Iris pigment epithelial cell (primary cell): Measurements from ENCODE around the gene CFAP45.

Experiments used
- DNase-seq: peaks from one replicate; pipeline ENCODE4 v3.0.0-alpha.2; 2011; ENCODE audit warnings: low read depth

The CFAP45 gene, protein sequence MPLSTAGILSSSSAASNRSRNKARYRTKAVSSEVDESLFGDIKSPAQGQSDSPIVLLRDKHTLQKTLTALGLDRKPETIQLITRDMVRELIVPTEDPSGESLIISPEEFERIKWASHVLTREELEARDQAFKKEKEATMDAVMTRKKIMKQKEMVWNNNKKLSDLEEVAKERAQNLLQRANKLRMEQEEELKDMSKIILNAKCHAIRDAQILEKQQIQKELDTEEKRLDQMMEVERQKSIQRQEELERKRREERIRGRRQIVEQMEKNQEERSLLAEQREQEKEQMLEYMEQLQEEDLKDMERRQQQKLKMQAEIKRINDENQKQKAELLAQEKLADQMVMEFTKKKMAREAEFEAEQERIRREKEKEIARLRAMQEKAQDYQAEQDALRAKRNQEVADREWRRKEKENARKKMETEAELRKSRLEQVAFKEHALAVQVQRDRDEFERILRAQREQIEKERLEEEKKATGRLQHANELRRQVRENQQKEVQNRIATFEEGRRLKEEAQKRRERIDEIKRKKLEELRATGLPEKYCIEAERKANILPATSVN

GRCh38 chr1:159900086-159900680 lies at the start of gene CFAP45:
Gene CFAP45, minus strand, starts transcription at chr1:159900165. Its CDS starts 67 bp downstream, at chr1:159900098.
- peak; percentile 84 for DNase-seq

GRCh38 chr1:159949123-159949522 lies 49.2 kb upstream of the CFAP45 start:
- no peak for DNase-seq

GRCh38 chr1:159947942-159948341 lies 48.0 kb upstream of the CFAP45 start:
- no peak for DNase-seq

- DNase-seq, result no peak
These were observed 46.5 kb upstream of the CFAP45 start for GRCh38 chr1:159946242-159947187.

- DNase-seq, result peak; percentile 59
These were observed 45.7 kb upstream of the CFAP45 start, which contains the start of gene IGSF9 for GRCh38 chr1:159945483-159946241. Gene IGSF9, minus strand, starts transcription at chr1:159945613. Its CDS starts 2,159 bp downstream, at chr1:159943454.

- no peak for DNase-seq
These were observed 44.9 kb upstream of the CFAP45 start for GRCh38 chr1:159944623-159945455.

DNA sequence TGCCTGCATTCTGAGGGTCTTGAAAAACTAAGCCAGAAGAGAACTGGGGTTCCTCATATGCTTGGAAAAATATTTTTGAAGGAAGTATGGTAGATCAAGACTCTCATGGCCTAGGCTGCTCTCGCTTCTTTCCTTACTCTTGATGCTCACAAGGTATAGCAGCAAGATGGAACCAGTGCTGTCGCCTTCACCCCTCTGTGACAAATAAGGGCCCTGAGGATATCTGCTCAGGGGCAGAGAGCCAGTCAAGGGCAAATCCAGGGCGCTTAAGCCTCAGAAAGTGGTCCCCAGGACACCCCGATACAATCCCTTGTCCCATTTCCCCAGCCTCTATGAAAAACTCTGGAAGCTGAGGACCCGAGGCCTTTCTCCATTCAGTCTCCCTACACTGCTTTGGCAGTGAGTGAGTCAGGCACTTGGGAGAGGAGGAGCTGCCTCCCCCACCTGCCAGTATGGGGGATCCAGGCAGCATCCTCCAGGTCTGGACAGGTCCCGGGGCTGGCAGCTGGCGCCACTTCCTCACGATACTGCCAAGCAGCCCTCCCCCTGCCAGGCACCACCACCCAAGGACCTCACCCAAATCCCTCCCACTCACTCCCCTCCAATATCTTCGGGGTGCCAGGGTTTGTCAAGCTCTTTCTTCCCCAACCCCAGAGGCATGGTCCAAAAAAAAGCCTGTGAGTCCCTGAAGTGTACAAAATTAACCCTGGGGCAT lies 44.1 kb upstream of the CFAP45 start:
- no peak for DNase-seq

GRCh38 chr1:159943278-159943640 lies 43.3 kb upstream of the CFAP45 start:
- DNase-seq, result no peak

DNA sequence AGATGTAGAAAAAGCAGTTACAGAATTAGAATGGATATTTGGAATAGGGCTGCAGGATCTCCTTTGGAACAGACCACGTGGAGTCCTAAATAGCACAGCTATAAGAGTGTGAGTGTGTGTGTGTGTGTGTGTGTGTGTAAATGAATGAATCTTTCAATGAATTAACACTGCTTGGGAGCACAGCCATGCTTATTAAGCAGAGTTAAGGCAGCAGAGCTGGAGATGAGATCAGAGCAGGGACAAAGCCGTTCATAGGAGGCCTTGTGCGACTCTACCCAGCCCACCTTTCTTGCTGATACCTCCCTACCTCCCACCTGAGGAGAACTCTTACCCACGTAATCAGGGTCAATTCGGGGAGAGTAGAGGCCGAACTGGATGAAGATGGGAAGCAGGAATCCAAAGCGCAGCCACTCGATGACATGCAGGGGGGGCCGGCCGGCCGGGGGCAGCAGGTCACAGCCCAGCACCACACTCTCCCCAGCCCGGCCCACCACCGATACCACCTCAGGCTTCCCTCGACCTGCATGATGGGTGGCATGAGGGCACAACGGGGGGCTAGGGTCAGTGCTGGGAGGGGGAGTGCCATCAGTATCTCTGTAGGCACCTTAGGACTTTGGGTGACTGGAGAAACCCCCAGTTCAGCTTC lies 42.8 kb upstream of the CFAP45 start:
- DNase-seq, result no peak

DNA sequence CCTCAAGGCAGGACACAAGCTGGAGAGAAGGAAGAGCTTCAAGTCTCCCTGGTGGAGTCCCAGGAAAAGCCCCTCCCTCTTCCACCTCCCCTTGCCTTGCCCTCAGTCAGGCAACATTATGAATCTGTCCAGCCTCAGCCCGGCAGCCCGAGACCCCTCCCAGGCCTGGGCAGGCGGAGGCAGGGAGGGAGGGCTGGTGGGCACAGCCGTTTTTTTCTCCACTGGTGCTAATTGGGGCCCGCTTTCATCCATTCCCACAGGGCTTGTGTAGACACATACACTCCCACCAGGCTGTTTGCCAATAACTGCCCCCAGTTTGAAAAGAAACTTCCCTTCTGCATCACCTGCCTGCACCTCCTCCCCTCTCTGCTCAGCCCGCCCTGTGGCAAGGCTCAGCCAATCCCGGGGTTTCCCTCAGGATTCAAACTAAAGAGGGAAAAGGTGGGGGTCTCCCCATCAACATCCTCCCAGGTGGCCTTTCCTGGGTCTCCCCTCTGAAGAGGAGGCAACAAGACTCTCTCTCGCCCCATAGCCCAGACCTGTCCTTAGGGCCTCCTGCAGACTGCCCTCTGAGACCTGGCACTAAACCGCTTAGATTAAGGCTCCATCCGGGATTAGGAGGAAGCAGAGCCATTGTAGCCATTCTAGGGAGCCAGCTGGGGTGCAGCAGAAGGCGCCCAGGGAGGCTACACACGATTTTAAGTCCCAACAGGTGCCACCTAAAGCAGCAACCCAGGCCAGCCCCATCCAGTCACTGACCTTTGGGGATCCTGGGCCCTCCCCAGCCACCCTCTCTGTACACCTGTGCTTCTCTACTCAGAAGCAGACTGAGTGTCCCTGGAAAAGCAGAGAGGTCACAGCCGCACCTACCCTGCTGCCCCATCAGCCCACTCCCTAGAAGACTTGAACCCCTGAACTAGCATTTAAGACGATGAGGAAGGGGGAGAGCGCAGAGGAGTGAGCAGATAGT lies 41.9 kb upstream of the CFAP45 start:
- no peak for DNase-seq

DNA sequence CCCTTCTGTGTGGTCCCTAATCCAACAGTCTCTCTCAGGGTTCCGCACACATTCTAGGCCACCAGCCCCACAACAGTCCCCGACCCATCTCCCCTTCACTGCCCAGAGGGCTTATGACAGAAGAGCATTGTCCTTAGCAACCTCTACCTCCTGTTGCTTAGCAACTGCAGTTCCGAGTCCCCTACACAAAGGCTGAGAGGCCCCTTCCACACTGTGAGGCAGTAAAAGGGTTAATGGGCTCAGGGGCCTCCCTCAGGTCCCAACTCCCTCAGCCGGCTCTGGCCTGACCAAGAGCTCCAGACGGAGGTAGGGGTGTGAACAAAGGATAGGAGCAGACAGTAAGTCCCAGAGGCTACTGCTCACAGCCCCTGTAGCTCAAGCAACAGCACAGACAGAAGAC lies 41.2 kb upstream of the CFAP45 start:
- DNase-seq, result no peak

DNA sequence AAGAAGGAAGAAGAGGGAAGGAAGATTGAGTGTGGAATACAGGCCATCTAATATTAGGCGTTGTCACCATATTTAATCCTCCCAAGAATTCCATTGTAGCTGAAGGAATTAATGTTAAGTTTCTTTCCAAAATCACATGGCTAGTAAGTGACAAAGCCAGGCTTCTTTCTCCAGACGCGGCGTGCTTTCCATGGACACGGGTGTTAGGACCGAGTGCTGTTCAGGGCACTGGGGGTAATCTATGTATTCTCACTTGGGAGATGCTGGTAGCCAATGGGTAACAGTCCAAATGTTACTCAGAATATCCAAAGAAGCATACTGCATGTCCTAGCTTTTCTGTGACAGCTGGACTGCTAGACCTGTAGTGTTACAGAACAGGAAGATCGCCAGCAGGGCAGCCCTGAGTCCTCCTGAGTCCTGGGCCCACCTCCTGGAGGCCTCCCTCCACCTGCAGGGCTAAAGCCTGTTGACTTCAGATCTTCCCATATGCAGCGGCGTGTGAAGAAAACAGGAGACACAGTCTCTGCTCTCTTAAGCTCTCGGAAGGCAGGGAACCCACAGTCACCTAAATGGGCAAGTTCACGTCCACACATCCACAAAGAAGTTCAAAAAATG lies 40.1 kb upstream of the CFAP45 start:
- no peak for DNase-seq

DNA sequence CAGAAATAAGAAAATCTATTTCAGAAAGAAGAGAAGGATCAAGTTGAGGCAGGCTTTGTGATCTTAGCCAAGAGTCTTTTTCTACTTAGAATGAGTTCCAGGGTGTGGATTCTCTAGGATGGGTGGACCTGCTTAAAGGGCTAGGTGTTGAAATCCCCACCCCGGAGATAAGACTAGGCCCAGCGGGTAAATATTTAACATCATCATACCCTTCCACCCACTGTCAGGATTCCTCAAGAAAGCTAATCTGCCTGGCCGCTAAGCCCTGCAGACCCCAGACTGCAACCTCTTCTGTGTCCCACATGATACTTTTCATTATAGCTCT lies 39.7 kb upstream of the CFAP45 start:
- DNase-seq, result no peak

- DNase-seq, result no peak
These were observed 39.1 kb upstream of the CFAP45 start for GRCh38 chr1:159938905-159939677.

- DNase-seq, result no peak
These were observed 38.4 kb upstream of the CFAP45 start for GRCh38 chr1:159938211-159938852.

GRCh38 chr1:159937054-159937750 lies 37.2 kb upstream of the CFAP45 start:
- no peak for DNase-seq
